GM19238 (cell line): Measurements from ENCODE around the gene ARFGEF3.

Source experiments
- DNase-seq: peaks from one replicate; pipeline ENCODE4 v3.0.0; 2011; ENCODE audit warnings: low spot score; ENCODE audit not compliant: insufficient read length

Gene ARFGEF3

DNA sequence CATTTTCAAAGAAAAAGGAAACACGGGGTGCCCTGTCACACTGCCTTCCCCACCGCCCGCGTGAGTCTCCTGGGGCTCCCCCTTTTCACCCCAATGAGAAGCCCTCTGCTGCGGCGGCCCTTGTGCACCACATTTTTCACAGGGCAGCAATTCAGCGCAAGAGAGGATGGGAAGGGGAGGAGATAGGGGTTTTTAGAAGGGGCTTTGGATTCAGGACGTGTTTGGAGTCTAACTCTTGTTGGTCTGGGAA lies 726 bp upstream of the ARFGEF3 start:
- DNase-seq: no peak

DNA sequence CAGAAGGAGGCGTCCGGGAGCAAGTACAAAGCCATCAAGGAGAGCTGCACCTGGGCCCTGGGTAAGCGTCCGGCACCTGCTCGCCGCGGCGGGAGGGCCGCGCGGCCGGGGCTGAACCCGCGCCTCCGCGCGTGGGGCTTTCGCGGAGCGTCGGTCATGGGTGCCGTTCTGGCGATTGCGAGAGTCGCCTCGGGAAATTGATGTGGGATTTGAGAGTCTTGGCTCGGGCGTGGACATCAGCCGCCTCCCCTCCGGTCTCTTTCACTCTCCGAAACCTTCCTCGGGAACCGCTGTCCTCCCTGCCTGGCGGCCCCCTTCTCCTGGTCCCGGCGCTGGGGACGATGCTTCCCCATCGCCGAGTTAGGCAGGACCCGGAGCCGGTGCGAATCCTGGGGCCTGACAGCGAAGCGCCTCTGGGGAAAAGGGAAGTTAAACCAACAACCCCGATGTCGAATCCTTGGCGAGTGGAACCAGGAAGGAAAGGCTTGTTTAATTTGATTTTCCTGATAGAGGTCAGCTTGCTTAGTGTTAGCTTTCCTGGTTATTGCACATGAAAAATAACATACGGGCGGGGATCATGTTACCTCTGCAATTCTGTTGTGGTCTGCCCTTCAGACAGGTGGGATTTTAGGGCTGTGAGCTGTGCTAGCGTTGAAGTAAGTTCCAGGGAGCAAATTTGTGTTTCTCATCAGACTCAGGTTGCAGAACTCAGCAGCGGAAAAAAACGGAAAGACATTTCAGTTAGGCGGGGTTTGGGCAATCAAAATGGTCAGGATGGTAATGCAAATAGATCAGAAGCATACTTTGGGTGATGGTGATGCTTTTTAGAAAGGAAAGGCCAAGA lies 594 bp downstream of the ARFGEF3 start:
- no peak for DNase-seq

DNA sequence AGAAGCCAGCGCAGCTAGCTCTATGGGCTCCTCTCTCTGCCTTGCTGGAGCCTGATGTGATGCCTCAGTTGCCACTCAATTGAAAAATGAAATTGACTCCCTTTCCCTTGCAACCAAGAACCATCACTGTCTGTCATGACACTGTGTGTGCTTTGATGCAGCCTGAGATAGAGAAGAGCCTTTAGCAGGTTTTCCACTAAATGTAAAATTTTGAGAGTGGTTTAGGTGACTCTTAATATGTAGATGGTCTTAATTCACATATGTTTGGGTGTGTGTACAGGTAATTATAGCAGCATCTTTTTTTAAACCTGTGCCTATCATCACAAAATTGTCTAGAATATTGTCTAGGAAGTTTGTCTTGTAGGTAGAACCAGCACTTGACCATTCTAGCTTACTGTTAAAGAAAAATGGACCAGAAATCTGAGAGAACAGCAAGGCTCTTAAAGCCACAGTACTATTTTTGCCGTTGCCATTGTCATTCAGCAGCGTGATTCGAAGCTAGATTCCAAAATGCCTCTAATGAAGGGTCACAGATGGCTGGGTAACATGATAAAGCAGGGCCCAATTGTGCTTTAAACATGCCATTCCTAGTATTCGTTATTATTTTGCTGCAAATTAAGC lies 1.3 kb downstream of the ARFGEF3 start:
- no peak for DNase-seq

DNA sequence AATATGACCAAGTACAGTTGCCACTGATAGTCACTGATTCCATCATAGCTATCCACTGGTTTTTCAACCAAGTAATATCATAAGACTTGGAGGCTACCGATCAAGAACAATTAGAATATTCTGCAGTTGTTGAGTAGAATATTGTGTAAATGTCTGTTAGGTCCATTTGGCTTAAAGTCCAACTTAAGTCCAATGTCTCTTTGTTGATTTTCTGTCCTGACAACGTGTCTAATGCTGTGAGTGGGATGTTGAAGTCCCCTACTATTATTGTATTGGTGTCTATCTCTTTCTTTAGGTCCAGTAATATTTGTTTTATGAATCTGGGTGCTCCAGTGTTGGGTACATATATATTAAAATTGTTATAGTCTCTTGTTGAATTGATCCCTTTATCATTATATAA lies 13.9 kb downstream of the ARFGEF3 start:
- DNase-seq: no peak

DNA sequence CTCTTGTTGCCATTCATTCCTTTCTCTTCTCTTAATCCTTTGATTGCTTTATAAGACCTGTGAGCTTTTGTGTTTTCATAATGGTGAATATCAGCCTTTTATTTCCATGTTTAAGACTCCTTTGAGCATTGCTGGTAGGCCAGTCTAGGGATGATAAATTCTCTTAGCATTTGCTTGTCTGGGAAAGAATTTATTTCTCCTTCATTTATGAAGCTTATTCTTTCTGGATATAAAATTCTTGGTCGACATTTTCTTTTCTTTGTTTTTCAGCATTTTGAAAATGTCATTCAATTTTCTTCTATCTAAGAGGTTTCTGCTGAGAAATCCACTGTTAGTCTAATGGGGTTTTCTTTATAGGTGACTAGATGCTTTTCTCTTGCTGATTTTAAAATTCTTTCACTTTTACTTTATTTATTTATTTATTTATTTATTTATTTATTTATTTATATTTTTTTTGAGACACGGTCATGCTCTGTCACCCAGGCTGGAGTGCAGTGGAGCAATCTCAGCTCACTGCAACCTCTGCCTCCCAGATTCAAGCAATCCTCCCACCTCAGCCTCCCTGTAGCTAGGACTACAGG lies 15.0 kb downstream of the ARFGEF3 start:
- DNase-seq: no peak

DNA sequence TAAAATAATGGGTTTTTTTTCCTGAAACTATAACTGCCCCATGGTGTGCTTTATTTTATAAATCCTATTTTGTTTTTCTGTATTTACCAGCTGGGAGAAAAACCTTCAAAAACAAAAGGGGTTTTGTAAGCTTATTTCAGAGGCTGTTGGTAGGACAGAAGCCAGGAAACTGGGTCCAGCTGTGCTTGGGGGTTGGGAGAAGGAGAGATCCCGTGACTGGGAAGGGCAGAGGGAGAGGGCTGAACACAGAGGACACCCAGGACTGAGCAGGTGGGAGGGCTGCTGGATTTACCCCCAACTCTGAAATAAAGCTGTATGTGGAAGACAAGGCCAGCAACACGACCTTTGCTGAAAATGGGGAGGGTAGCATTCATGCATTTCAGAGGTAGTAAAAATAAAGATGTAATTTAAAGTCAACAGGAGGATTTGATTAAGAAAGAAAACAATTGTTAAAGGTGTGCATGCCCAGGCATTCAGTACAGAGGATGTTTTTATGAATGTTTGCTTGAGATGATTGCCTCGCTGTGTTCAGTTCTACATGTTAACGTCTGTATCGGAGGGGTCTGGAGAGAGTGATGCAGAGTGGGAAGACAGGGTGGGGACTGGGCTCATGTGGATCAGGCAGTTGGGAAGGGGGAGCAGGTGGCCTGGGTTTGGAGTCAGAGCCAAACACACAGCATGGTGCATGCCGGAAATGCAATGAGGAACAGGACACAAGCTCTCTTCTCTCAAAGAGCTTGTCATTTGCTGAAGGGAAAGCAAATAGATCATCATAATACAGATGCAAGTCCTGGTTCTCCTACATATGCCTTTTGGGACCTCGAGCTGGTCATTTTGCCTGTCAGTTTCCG lies 21.4 kb downstream of the ARFGEF3 start:
- no peak for DNase-seq

DNA sequence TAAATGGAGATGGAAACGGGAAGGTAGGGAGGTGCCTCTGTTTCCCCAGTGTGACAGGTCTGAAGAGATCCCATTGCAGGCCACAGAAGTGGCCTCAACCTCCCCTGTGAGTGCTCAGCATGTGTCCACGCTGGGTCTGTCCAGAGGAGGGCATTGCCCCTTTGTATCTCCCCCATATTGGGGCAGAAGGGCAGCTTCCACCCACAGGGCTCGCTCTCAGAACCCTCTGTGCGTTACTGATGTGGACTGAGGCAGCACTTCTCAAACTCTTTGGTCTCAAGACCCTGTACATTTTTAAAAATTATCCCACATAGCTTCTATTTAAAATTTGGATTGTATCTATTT lies 22.0 kb downstream of the ARFGEF3 start:
- no peak for DNase-seq

DNA sequence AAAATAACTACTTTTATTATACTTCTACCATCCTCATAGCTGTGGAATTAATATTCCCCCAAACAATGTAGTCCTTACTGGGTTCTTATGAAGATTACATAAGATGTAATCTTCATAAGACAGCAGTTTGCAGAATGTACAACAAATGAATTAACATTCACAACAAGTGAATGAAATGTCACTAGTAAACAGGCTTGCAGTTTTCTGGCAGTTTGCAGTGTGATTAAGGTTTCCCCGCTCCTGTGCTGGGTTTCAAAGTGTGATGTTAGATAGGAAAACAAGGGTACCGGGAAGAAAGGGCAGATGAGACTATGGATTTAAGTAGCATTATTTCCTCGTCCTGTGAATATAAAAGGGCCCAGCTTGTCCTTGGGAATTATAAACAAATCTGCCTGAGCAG lies 22.5 kb downstream of the ARFGEF3 start:
- no peak for DNase-seq

DNA sequence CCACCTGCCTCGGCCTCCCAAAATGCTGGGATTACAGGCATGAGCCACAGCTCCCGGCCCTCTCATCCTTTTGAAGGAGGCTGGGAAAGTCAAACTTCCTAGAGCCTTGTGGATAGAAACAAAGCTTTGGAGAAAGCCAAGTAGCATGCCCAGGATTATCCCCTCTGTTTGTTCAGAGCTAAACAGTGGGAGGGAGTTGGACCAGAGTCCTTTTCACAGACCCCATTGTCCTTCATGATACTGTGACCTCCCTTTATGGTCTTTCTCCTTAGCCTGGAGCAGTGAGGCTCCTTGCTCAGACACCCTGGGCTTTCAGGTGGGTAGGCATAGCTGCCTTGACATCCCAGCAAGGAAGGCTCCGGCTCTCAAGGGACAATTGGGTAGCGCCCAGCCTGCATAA lies 25.4 kb downstream of the ARFGEF3 start:
- no peak for DNase-seq

DNA sequence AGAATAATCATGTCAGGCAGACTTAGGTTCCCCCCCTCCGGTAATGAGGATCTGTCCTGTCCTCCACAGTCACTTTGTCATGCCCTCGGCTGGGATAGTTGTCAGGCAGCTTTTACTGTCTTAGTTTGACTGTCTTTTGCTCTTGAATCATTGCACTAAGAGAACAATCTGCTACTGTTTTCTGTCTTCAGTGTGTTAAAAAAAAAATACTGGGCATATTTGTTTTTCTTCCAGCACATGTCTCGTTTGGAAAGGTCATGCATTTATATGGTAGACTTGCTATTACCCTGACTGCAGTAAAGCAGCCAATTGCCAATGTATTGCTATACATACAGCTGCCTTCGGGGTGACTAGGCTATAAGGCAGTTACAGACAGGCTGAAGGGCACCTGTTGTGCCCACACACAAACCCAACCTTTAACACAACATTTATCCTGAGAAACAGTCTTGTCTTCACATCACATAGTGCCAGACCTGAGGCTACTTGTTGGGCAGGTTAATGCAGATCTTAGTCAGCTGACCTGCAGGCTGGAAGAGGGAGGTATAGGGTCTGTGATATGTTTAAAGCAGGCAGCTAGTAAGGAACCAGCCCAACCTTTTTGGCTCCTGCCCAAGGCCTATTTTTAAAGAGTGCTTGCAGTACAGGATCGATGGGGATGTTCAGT lies 26.7 kb downstream of the ARFGEF3 start:
- no peak for DNase-seq

DNA sequence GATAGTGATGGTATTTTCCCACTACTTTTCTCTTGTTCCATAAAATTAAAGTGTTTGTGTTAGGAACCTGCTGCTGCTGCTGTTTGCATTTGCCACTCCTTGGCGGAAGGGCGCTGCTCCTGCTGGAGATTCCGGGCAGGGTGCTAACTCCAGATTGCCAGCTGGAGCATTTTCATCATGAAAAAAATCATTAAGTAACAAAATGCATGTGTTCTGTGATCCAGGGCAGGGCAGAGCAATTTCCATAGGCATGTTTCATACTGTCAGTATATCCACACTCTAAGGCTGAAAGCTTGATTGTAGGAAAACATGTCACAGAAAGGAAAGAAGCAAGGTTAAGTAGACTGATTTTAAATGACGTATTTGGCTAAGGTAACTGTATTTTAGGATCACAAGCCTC lies 32.5 kb downstream of the ARFGEF3 start:
- no peak for DNase-seq

DNA sequence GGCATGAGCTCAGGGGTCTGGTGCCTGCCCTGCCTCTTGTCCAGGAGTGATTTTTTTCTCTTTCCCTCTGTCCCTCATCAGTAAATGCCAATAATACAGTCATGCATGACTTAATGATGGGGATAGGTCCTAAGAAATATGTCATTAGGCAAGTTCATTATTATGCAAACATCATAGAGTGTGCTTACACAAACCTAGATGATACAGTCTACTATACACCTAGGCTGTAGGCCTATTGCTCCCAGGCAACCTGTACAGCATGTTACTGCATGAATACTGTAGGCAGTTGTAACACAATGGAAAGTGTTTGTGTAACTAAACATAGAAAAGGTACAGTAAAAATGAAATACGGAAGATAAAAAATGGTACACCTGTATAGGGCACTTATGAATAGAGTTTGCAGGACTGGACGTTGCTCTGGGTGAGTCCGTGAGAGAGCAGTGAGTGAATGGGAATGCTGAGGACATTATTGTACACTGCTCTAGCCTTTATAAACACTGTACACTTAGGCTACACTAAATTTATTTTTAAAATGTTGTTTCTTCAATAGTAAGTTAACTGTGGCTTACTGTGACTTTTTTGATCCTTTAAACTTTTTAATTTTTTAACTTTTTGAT lies 34.5 kb downstream of the ARFGEF3 start:
- DNase-seq: no peak

DNA sequence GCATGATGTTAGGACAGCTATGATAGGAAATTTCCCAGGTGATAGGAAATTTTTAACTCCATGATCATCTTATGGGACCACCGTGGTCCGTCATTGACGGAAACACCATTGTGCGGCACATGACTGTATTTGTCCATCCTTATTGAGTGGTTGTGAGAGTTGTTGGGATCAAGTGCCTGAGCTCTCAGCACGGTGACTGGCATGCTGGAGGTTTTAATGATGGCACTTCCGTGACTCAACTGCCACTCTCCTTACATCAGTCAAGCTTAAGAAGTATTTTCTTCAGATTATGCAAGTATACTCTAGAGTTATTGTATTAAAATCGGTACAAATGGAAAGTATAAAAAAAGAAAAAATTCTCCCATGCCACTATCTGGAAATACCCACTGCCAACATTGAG lies 35.8 kb downstream of the ARFGEF3 start:
- no peak for DNase-seq

DNA sequence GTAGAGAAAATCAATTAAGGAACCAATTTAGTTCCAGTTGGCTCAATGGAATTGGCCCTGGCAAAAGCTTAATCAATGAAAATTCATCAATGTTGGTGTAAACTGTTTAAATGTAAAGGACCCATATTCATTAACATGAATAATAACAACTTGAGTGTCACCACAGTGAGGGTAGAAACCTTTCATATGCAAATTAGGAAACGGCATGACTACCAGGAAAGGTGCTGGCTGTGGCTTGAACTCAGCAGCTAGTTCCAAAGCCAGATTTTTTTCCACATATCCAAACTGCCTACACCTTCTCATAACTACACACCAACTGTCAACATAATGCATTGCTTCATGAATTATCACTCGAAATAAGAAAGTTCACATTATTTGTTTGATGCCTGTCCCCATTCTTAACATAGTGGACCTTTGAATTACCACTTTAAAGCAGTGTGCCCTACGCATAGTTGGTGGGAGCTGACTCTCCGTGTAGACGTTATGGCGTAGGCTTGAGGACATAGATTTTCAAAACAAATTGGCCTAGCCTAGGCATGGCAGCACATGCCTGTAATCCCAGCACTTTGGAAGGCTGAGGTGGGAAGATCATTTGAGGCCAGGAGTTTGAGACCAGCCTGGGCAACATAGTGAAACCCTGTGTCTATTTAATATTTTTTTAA lies 36.8 kb downstream of the ARFGEF3 start:
- no peak for DNase-seq

DNA sequence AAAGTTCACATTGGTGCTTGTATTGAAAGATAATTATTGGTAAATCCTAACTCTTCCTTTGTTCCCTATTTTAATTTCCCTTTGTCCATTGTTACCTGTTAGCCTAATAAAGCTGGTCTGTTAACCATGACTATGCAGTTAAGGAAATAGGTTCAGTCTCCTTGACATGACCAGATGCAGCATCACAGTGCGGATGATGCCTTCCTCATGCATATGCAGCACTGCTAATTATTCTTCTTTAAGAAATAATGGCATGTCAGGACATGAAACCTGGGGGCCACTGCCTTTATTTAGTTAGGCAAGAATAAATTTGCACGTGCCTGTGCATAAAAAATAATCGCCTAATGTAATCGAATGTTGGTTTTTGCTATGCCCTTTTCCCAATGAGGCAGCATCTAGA lies 40.1 kb downstream of the ARFGEF3 start:
- no peak for DNase-seq

DNA sequence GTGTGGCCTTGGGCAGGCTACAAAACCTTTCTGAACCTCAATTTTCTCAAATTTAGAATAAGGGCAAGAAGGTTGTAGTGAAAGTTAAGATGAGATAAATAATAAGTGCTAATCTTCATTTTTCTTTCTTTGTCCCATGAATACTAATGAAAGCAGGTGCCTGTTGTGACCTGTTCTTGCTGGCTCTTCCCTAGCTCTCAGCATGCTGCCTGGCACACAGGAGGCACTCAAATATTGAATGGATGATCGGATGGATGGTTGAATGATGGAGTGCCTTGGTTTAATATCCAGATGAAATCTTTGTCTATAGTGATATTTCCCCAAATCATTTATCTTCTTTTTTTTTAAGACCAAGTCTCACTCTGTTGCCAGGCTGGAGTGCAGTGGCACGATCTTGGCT lies 41.6 kb downstream of the ARFGEF3 start:
- no peak for DNase-seq

DNA sequence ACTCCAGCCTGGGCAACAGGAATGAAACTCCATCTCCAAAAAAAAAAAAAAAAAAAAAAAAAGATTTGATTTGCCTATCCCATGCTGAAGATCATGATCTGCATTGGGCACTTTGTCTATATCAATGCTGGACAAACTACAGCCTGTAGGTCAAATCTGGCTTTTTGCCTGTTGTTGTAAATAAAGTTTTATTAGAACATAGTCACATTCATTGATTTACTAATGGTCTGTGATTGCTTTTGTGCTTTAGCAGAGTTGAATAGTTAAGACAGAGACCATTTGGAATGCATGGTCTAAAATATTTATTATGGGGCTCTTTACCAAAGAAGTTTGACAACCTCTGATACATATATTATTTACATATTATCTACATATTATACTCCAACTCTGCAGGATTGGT lies 42.6 kb downstream of the ARFGEF3 start:
- DNase-seq: no peak

DNA sequence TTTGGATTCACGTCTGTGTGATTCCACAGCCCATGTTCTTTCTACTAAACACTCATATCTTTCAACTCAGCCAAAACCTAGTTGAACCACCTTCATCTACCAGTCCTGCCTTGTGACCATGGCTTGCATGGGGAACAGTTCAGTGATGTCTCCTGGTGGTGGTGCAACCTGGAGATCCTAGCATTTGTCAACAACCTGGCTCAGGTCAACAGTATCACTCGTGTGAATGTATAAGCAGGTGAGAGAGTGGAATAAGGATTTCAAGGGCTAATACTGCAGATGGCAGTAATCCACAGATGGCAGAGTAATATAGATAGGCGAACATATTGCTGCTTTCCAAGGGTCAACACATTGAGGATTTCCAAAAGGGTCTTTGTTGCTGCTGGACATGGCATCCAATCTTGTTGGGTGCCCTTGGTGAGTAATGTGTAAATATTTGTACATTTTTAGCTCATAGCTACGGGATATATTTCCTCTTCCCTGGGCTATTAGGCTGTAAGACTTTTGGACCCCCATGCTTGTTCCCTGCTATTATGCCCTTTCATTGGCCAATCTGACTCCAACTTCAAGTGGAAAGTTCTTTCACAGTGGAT lies 43.1 kb downstream of the ARFGEF3 start:
- DNase-seq: no peak

DNA sequence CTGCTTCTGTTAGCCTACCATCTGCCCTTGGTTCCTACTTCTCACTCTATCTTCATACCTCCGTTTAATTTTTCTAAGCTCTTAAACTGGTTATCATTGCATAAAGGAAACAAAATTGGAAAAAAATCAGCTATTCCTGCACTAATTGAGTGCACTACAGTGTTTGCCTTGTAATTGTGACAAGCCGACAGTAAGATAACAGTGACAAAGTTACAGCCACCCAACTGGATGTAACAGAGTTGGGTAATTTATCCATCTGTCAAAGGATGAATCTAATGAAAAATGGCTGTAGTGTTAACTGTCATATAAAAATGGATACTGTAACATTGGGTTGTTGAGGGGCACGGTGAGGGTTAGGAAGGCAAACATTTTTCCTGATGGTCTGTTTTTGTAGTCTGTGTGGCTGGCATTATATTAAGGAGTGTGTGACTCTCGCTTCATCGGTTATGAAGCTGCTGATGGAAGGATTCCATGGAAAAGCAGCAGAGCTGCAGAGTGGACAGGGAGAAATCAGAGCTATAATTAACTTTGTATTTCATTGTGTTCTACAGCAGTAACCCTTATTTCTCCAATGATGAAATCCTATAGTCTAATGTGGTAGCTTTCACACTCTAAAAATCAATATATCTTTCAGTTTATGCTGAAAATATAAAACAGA lies 43.8 kb downstream of the ARFGEF3 start:
- DNase-seq: no peak

DNA sequence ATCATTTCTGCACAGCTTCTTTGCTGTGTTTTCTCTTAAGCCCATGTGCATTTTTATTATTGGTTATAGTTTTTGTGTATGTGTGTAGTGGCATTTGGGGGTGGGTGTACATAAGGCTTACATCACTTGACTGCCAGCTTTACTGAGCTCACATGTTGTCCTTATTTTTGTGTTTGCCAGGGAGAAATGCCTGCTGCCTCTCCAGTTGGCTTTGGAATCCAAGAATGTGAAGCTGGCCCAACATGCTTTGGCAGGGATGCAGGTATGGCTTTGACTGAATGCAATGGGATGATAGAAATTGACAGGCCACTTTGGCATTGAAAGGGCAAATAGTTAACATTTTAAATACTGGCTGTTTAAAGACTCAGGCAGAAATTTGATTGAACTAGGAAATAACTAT lies 45.1 kb downstream of the ARFGEF3 start:
- DNase-seq: no peak
